ENCODE data around the gene TRAPPC6A.

DNA sequence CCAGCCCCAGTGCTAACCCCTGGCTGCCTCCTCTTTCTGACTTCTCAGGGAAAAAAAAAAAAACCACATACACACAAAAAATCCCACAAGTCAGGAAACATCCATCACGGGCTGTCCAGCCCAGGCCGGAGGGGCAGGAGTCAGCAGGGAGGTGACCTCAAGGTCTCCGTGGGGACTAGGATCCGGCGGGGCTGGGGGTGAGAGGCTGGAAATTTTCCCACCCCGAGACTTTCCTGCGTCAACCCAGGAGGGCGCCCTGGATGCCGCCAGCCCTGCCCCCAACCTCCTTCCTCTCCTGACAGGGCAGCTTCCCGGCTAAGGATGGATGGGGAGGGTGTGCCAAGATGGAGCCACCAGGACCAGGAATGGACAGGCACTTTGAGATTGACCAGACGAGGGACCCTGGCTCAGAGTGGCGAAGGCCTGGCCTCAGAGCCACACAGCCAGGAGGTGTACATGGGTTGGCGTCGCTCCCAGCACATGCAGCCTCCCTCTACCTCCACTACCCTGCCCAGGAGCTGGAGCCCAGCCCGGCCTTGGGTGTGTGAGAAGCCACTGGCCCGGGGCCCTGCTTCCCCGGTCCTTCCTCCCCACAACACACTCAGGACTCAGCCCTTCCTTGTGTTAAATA lies 33.8 kb upstream of the TRAPPC6A start:
- TF ChIP-seq GATA3 (IDR thresholded peaks at IDR 0.05; ENCODE audit: low read depth, low read length) (no peak), GATA2 (IDR thresholded peaks at IDR 0.05; ENCODE audit: low read depth, low read length) (no peak)
